DND-41 (cell line): ENCODE measurements around the gene CCNY.

Experiments used
- ATAC-seq: fragments of 200-7000 bp; cut with Tn5 transposase; 3 replicates; pipeline ENCODE4 v1.9.1; 2021; ENCODE audit warnings: low read depth; ENCODE audit not compliant: insufficient read depth
- DNase-seq: peaks from one replicate; pipeline ENCODE4 v3.0.0-alpha.2; 2020
- H2AFZ ChIP-seq: 2 replicates; pipeline ENCODE4 v1.6.0; 2012; ENCODE audit warnings: low read depth, low read length
- H3K27ac ChIP-seq: 2 replicates; pipeline ENCODE4 v1.5.1; 2012; ENCODE audit warnings: low read length, inconsistent platforms
- H3K27me3 ChIP-seq: fragments of 200-600 bp; sonication (generic); 2 replicates; pipeline ENCODE4 v1.6.0; 2012; ENCODE audit warnings: low read length, mild to moderate bottlenecking, inconsistent platforms; ENCODE audit not compliant: insufficient read depth, poor library complexity
- H3K36me3 ChIP-seq: 2 replicates; pipeline ENCODE4 v1.5.1; 2012; ENCODE audit warnings: low read length, inconsistent platforms; ENCODE audit not compliant: insufficient read depth
- H3K4me1 ChIP-seq: 2 replicates; pipeline ENCODE4 v1.5.1; 2012; ENCODE audit warnings: mild to moderate bottlenecking, low read length; ENCODE audit not compliant: insufficient read depth
- H3K4me2 ChIP-seq: 2 replicates; pipeline ENCODE4 v1.6.0; 2012; ENCODE audit warnings: mild to moderate bottlenecking, moderate library complexity, low read length, inconsistent platforms; ENCODE audit not compliant: insufficient read depth
- H3K4me3 ChIP-seq, 2 experiments: fragments of 200-600 bp in 1 of 2; shearing (Covaris generic) in 1 of 2; 2 replicates each; pipeline ENCODE4 v1.5.1; 2012 to 2016; ENCODE audit warnings: inconsistent platforms in 2 of 2, low read length in 2 of 2, mild to moderate bottlenecking in 2 of 2, low read depth in 1 of 2, moderate library complexity in 1 of 2
- H3K79me2 ChIP-seq: 2 replicates; pipeline ENCODE4 v1.6.0; 2012; ENCODE audit warnings: low read length, inconsistent platforms; ENCODE audit not compliant: insufficient read depth
- H3K9ac ChIP-seq: 2 replicates; pipeline ENCODE4 v1.6.0; 2012; ENCODE audit warnings: low read depth, mild to moderate bottlenecking, inconsistent platforms, low read length, moderate library complexity
- H3K9me3 ChIP-seq: 2 replicates; pipeline ENCODE4 v1.5.1; 2012; ENCODE audit warnings: low read length, moderate library complexity, mild to moderate bottlenecking, inconsistent platforms; ENCODE audit not compliant: insufficient read depth, severe bottlenecking
- H4K20me1 ChIP-seq: 2 replicates; pipeline ENCODE4 v1.6.0; 2012; ENCODE audit warnings: low read length; ENCODE audit not compliant: insufficient read depth
- CTCF ChIP-seq: IDR thresholded peaks from 2 replicates; pipeline ENCODE4 v1.5.1; 2012; ENCODE audit warnings: borderline replicate concordance, low read length, moderate library complexity, mild to moderate bottlenecking; ENCODE audit not compliant: poor library complexity, severe bottlenecking; ENCODE audit errors: extremely low read depth
- EZH2 ChIP-seq: IDR thresholded peaks from 3 replicates; pipeline ENCODE4 v1.6.1; 2012; ENCODE audit warnings: borderline replicate concordance, low read depth, mild to moderate bottlenecking, moderate library complexity, low read length, inconsistent platforms; ENCODE audit not compliant: severe bottlenecking

CCNY gene

GRCh38 chr10:35467186-35467585 lies 130.9 kb downstream of the CCNY start:
- peaks cover 74% of the 10 kb centered on the region for H4K20me1 ChIP-seq
- peaks cover 9% of the 10 kb centered on the region for H3K4me1 ChIP-seq
- no peaks in the 10 kb centered on the region for H3K36me3 ChIP-seq
- no peak overlapping the region for H2AFZ ChIP-seq
- ATAC-seq = no peak
- no peaks in the 10 kb centered on the region for H3K9me3 ChIP-seq
- peaks cover 89% of the 10 kb centered on the region for H3K79me2 ChIP-seq
- DNase-seq = no peak
- no peak overlapping the region for H3K9ac ChIP-seq
- no peak overlapping the region for H3K4me2 ChIP-seq
- H3K27ac ChIP-seq = no peak overlapping the region
- no peak for TF ChIP-seq EZH2
- TF ChIP-seq CTCF = no peak
- no peaks in the 10 kb centered on the region for H3K27me3 ChIP-seq
- no peak overlapping the region for H3K4me3 ChIP-seq

DNA sequence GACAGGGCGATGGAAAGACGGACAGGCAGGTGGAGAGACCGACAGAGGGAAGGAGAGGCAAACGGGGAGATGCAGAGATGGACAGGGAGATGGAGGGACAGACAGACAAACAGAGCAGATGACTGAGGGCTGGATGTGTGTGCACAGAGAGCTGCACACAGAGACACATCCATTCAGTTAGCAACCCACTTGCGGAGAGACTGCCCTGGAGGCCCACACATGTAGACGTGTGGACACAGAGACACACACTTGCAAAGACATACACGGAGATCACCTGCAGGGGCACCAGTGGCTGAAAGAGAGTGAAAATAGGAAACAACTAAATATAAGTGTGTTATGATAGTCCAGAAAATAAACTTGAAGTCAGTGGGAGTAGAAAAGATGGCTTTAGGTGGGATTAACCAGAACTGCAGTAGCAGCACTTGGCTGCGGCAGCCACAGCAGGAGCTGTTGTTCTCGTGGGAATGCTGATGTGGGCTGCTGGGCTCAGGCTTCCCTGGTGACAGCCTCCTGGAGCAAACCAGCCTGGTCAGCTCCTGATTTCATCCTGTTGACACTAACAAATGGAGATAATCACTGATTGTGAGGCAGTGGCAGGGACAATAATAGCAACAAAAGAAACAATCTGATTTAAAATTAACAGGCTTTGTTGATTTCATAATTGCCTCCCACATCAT lies 134.1 kb downstream of the CCNY start:
- no peak for ATAC-seq
- H3K9me3 ChIP-seq = no peaks in the 10 kb centered on the region
- H3K4me2 ChIP-seq = no peak overlapping the region
- H3K27me3 ChIP-seq = no peaks in the 10 kb centered on the region
- TF ChIP-seq CTCF (no peak), EZH2 (no peak)
- H3K27ac ChIP-seq = no peak overlapping the region
- H4K20me1 ChIP-seq = peaks cover 47% of the 10 kb centered on the region
- no peak overlapping the region for H2AFZ ChIP-seq
- peaks cover 9% of the 10 kb centered on the region for H3K4me1 ChIP-seq
- no peaks in the 10 kb centered on the region for H3K36me3 ChIP-seq
- DNase-seq = no peak
- no peak overlapping the region for H3K9ac ChIP-seq
- H3K4me3 ChIP-seq = no peak overlapping the region
- peaks cover 67% of the 10 kb centered on the region for H3K79me2 ChIP-seq

DNA sequence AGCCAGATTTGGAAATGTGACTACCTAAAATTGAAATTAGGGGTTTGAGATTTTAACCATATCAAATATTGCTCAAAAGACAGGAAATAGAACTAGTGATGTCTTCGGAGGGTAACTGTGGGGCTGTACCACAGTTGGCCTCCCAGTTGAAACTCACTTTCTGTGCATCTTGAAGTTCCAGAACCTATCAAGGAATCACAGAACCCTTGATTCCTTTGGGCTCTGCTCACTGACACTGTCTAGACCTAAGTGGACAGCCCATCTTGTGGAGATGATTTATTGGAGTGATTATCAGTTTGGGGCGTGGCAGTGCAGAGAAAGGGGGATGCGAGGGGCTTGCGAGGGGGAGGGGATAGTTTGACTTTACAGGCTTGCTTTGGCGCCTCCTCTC lies 134.6 kb downstream of the CCNY start:
- peaks cover 9% of the 10 kb centered on the region for H3K4me1 ChIP-seq
- DNase-seq = no peak

More for the DNA sequence above, 134.6 kb downstream of the CCNY start:
- no peaks in the 10 kb centered on the region for H3K27me3 ChIP-seq
- H3K4me2 ChIP-seq = no peak overlapping the region
- no peak overlapping the region for H3K4me3 ChIP-seq
- peaks cover 62% of the 10 kb centered on the region for H3K79me2 ChIP-seq
- TF ChIP-seq EZH2 (no peak), CTCF (no peak)
- no peak overlapping the region for H2AFZ ChIP-seq
- ATAC-seq = no peak
- H3K9ac ChIP-seq = no peak overlapping the region
- no peak overlapping the region for H3K27ac ChIP-seq
- no peaks in the 10 kb centered on the region for H3K9me3 ChIP-seq
- H3K36me3 ChIP-seq = no peaks in the 10 kb centered on the region
- peaks cover 43% of the 10 kb centered on the region for H4K20me1 ChIP-seq
